Tibial nerve (tissue), 4 donors: ENCODE data around the gene P2RY11.

ENCODE experiments used
- EP300 ChIP-seq, 2 donors: sonication (generic); formaldehyde crosslinking; IDR thresholded peaks; one replicate each; pipeline ENCODE4 v1.6.1; 2017; ENCODE audit warnings: antibody characterized with exemption in 2 of 2, mild to moderate bottlenecking in 1 of 2
- TF ChIP-seq, protein P1 (sequence below), 5 experiments: fragments of 200-600 bp in 3 of 5; fragments of 450-650 bp in 2 of 5; sonication (generic) in 3 of 5; IDR thresholded peaks; one replicate each; pipeline ENCODE4 v1.5.1; 2016 to 2019; ENCODE audit warnings: antibody characterized with exemption in 5 of 5, mild to moderate bottlenecking in 3 of 5, moderate library complexity in 2 of 5

GRCh38 chr19:10142701-10143375, 31.3 kb downstream of the P2RY11 start:
- TF ChIP-seq, protein P1, sequence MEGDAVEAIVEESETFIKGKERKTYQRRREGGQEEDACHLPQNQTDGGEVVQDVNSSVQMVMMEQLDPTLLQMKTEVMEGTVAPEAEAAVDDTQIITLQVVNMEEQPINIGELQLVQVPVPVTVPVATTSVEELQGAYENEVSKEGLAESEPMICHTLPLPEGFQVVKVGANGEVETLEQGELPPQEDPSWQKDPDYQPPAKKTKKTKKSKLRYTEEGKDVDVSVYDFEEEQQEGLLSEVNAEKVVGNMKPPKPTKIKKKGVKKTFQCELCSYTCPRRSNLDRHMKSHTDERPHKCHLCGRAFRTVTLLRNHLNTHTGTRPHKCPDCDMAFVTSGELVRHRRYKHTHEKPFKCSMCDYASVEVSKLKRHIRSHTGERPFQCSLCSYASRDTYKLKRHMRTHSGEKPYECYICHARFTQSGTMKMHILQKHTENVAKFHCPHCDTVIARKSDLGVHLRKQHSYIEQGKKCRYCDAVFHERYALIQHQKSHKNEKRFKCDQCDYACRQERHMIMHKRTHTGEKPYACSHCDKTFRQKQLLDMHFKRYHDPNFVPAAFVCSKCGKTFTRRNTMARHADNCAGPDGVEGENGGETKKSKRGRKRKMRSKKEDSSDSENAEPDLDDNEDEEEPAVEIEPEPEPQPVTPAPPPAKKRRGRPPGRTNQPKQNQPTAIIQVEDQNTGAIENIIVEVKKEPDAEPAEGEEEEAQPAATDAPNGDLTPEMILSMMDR (IDR thresholded peaks at IDR 0.05): no peak
- TF ChIP-seq EP300 (IDR thresholded peaks at IDR 0.05): no peak
